H1 (cell line): ENCODE measurements around the gene LARP1. TPM values are rescaled to one million over a fixed set of nuclear protein-coding genes. Genes with fewer than 3 reads are reported as not detected.

Source experiments
- HDAC6 ChIP-seq: IDR thresholded peaks from one replicate; pipeline ENCODE4 v1.7.1; 2012; ENCODE audit warnings: low read depth, mild to moderate bottlenecking, inconsistent platforms, low read length, moderate library complexity
- KDM5A ChIP-seq: fragments of 200-600 bp; IDR thresholded peaks from 2 replicates; pipeline ENCODE4 v1.7.1; 2012; ENCODE audit warnings: mild to moderate bottlenecking, low read length, inconsistent platforms, mixed read lengths
- POLR2AphosphoS5 ChIP-seq: IDR thresholded peaks from 2 replicates; pipeline ENCODE4 v1.6.1; 2011; ENCODE audit warnings: low read depth, low read length
- RBBP5 ChIP-seq: IDR thresholded peaks from 2 replicates; pipeline ENCODE4 v1.7.1; 2012; ENCODE audit warnings: low read depth, mild to moderate bottlenecking, inconsistent platforms, low read length, moderate library complexity, borderline replicate concordance
- TAF1 ChIP-seq: IDR thresholded peaks from 2 replicates; pipeline ENCODE4 v1.6.1; 2011; ENCODE audit warnings: mild to moderate bottlenecking, low read depth, low read length
- YY1 ChIP-seq: IDR thresholded peaks from 2 replicates; pipeline ENCODE4 v1.6.1; 2011; ENCODE audit warnings: low read depth, mild to moderate bottlenecking, low read length
- polyA plus RNA-seq, 7 experiments: library from polyadenylated mRNA; depleted of rRNA in 3 of 7; stranded (reverse) in 5 of 7; unstranded in 2 of 7; fragments of >200 nt in 5 of 7; fragments of 200-250 nt in 2 of 7; gene quantifications; 1 replicate in 5 of 7; 2 replicates in 1 of 7; 4 replicates in 1 of 7; pipeline versions ENCODE4 v1.2.1 to v1.2.3, GENCODE V29; 2011 to 2013; ENCODE audit warnings: missing spikeins in 2 of 7, mixed read lengths in 2 of 7
- total RNA-seq: library from RNA; stranded (reverse); fragmentation: NEBNext Ultra II Directional; extraction: Animal tissue kit (Norgen Biotek cat#: 25700); gene quantifications from 2 replicates; pipeline ENCODE4 v1.2.1, GENCODE V29; 2021
- TF ChIP-seq, protein P1 (sequence below): fragments of 300-600 bp; sonication (generic); IDR thresholded peaks from 2 replicates; pipeline ENCODE4 v1.7.1; 2012; ENCODE audit warnings: low read length, moderate library complexity, mild to moderate bottlenecking, inconsistent platforms; ENCODE audit not compliant: insufficient replicate concordance
- TF ChIP-seq, protein P2 (sequence below), 3 experiments: IDR thresholded peaks; 1 replicate in 2 of 3; 2 replicates in 1 of 3; pipeline versions ENCODE4 v1.5.1 to v1.6.1; 2011; ENCODE audit warnings: low read length in 3 of 3, mild to moderate bottlenecking in 3 of 3, inconsistent platforms in 2 of 3, low read depth in 1 of 3, moderate library complexity in 1 of 3; ENCODE audit not compliant: insufficient read depth in 1 of 3; ENCODE audit errors: control extremely low read depth in 1 of 3
- TF ChIP-seq, protein P3 (sequence below): IDR thresholded peaks from 2 replicates; pipeline ENCODE4 v1.6.1; 2011; ENCODE audit warnings: low read depth, mild to moderate bottlenecking, low read length; ENCODE audit not compliant: insufficient read depth

LARP1 gene
- total and polyA plus RNA-seq, 2 of the 8 experiments (the other 6 are each of a cell fraction or from before 2014, with no cell fraction given), result 106 to 422 TPM

DNA sequence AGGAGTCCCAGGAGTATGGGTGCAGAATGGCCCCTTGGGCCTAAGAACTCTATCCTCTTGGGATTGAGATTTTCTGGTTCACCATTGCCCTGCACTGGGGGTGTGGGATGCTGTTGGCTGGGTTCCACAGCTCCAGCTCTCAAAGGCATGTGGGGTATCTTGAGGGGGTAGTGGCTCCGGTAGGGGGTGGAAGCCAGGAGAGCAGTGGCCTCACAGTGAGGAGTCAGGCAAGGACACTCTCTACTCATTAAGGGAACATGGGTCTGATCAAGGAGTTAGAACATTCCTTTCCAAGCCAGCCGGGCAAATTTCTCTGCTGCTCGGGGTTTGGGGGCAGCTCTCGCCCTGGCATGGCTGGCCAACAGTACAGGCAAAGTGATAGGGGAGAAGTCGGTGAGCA lies 33.0 kb downstream of the LARP1 start (continued):
- TF ChIP-seq, protein P1, sequence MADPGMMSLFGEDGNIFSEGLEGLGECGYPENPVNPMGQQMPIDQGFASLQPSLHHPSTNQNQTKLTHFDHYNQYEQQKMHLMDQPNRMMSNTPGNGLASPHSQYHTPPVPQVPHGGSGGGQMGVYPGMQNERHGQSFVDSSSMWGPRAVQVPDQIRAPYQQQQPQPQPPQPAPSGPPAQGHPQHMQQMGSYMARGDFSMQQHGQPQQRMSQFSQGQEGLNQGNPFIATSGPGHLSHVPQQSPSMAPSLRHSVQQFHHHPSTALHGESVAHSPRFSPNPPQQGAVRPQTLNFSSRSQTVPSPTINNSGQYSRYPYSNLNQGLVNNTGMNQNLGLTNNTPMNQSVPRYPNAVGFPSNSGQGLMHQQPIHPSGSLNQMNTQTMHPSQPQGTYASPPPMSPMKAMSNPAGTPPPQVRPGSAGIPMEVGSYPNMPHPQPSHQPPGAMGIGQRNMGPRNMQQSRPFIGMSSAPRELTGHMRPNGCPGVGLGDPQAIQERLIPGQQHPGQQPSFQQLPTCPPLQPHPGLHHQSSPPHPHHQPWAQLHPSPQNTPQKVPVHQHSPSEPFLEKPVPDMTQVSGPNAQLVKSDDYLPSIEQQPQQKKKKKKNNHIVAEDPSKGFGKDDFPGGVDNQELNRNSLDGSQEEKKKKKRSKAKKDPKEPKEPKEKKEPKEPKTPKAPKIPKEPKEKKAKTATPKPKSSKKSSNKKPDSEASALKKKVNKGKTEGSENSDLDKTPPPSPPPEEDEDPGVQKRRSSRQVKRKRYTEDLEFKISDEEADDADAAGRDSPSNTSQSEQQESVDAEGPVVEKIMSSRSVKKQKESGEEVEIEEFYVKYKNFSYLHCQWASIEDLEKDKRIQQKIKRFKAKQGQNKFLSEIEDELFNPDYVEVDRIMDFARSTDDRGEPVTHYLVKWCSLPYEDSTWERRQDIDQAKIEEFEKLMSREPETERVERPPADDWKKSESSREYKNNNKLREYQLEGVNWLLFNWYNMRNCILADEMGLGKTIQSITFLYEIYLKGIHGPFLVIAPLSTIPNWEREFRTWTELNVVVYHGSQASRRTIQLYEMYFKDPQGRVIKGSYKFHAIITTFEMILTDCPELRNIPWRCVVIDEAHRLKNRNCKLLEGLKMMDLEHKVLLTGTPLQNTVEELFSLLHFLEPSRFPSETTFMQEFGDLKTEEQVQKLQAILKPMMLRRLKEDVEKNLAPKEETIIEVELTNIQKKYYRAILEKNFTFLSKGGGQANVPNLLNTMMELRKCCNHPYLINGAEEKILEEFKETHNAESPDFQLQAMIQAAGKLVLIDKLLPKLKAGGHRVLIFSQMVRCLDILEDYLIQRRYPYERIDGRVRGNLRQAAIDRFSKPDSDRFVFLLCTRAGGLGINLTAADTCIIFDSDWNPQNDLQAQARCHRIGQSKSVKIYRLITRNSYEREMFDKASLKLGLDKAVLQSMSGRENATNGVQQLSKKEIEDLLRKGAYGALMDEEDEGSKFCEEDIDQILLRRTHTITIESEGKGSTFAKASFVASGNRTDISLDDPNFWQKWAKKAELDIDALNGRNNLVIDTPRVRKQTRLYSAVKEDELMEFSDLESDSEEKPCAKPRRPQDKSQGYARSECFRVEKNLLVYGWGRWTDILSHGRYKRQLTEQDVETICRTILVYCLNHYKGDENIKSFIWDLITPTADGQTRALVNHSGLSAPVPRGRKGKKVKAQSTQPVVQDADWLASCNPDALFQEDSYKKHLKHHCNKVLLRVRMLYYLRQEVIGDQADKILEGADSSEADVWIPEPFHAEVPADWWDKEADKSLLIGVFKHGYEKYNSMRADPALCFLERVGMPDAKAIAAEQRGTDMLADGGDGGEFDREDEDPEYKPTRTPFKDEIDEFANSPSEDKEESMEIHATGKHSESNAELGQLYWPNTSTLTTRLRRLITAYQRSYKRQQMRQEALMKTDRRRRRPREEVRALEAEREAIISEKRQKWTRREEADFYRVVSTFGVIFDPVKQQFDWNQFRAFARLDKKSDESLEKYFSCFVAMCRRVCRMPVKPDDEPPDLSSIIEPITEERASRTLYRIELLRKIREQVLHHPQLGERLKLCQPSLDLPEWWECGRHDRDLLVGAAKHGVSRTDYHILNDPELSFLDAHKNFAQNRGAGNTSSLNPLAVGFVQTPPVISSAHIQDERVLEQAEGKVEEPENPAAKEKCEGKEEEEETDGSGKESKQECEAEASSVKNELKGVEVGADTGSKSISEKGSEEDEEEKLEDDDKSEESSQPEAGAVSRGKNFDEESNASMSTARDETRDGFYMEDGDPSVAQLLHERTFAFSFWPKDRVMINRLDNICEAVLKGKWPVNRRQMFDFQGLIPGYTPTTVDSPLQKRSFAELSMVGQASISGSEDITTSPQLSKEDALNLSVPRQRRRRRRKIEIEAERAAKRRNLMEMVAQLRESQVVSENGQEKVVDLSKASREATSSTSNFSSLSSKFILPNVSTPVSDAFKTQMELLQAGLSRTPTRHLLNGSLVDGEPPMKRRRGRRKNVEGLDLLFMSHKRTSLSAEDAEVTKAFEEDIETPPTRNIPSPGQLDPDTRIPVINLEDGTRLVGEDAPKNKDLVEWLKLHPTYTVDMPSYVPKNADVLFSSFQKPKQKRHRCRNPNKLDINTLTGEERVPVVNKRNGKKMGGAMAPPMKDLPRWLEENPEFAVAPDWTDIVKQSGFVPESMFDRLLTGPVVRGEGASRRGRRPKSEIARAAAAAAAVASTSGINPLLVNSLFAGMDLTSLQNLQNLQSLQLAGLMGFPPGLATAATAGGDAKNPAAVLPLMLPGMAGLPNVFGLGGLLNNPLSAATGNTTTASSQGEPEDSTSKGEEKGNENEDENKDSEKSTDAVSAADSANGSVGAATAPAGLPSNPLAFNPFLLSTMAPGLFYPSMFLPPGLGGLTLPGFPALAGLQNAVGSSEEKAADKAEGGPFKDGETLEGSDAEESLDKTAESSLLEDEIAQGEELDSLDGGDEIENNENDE, result no peak
- TF ChIP-seq, protein P2, sequence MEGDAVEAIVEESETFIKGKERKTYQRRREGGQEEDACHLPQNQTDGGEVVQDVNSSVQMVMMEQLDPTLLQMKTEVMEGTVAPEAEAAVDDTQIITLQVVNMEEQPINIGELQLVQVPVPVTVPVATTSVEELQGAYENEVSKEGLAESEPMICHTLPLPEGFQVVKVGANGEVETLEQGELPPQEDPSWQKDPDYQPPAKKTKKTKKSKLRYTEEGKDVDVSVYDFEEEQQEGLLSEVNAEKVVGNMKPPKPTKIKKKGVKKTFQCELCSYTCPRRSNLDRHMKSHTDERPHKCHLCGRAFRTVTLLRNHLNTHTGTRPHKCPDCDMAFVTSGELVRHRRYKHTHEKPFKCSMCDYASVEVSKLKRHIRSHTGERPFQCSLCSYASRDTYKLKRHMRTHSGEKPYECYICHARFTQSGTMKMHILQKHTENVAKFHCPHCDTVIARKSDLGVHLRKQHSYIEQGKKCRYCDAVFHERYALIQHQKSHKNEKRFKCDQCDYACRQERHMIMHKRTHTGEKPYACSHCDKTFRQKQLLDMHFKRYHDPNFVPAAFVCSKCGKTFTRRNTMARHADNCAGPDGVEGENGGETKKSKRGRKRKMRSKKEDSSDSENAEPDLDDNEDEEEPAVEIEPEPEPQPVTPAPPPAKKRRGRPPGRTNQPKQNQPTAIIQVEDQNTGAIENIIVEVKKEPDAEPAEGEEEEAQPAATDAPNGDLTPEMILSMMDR (IDR thresholded peaks at IDR 0.05; ENCODE audit: control extremely low read depth in 1 of 3, insufficient read depth in 1 of 3, low read depth in 1 of 3, low read length in 3 of 3), result no peak
- TF ChIP-seq RBBP5 (no peak), YY1 (no peak), POLR2AphosphoS5 (no peak), HDAC6 (no peak), KDM5A (no peak), TAF1 (no peak)
- TF ChIP-seq, protein P3, sequence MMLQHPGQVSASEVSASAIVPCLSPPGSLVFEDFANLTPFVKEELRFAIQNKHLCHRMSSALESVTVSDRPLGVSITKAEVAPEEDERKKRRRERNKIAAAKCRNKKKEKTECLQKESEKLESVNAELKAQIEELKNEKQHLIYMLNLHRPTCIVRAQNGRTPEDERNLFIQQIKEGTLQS, result no peak
